Uterus (tissue), 2 donors: Measurements from ENCODE around the gene TMEM229B.

Source experiments
- CTCF ChIP-seq, 4 experiments: fragments of 200-600 bp in 2 of 4; fragments of 450-650 bp in 2 of 4; sonication (generic) in 2 of 4; IDR thresholded peaks; one replicate each; pipeline ENCODE4 v1.5.1; 2016 to 2019; ENCODE audit warnings: antibody characterized with exemption in 4 of 4, mild to moderate bottlenecking in 2 of 4, moderate library complexity in 1 of 4
- POLR2A ChIP-seq, 2 donors: fragments of 450-650 bp; IDR thresholded peaks; one replicate each; pipeline ENCODE4 v1.6.1; 2016; ENCODE audit warnings: antibody characterized with exemption in 2 of 2, mild to moderate bottlenecking in 1 of 2, moderate library complexity in 1 of 2

- TF ChIP-seq CTCF (IDR thresholded peaks at IDR 0.05) (no peak), POLR2A (IDR thresholded peaks at IDR 0.05) (no peak)
These were observed 39.4 kb downstream of the TMEM229B start for GRCh38 chr14:67449096-67449495.
